ENCODE results near the gene CDC20B.
"Not testable (repeated sequence)": the region's sequence is repeated elsewhere in the genome, so short reads cannot be mapped to it uniquely, and the experiment has no call there.

Gene CDC20B

DNA sequence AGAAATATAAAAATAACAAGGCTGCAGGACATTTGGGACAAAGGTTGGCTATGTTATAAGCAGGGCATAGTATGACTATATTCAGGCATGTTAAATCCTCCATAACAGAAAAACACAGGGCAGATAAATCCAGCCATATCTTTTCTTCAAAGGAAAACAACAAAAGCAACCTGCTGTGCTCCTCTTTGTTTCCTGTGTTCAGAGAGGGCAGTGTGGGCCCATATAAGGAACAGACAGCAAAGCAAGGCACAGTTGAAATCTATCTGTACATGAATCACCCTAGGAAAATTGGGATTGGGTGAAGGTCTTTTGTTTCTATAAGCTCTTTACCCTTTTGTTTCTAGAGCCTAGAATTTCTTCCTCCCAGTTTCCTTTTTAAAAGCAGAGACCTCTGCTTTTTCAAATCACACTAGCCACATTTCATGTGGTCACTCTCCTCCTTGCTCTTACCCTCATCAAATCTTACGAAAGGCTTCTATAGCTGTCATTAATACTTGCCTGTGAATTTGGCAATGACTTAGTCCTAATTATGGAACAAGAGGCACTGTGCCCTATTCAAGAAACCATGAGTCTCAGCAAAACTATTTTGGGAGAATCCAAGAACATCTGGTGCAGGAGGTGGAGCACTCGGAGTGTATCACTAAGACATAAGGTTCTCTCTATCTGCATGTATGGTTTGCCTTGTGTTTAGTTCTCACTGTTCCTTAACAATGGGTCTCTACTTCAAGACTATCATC lies 68.8 kb downstream of the CDC20B start:
- DNase-seq: no peak

DNA sequence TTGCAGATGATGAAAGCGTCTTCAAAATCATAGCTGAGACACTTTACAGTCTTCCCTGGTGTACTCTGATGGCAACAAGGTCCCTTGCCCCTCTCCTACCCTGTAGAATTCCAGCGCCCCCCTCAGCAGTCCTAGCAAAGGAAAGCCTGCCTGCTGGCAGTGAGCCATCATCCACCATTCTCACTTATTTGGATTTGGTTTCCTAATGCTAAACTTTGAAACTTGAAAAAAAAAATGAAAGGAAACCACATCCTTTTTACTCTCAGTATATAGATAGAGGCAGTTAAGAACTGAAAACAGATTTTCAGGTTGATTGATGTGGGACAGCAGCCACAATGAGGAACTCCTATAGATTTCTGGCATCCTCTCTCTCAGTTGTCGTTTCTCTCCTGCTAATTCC lies 70.6 kb downstream of the CDC20B start, which contains the start of gene GZMA:
Gene GZMA, plus strand, starts transcription at position 299 of the 400 bp plus-strand sequence. Its CDS starts 37 bp downstream, at position 336.
- DNase-seq: no peak

DNA sequence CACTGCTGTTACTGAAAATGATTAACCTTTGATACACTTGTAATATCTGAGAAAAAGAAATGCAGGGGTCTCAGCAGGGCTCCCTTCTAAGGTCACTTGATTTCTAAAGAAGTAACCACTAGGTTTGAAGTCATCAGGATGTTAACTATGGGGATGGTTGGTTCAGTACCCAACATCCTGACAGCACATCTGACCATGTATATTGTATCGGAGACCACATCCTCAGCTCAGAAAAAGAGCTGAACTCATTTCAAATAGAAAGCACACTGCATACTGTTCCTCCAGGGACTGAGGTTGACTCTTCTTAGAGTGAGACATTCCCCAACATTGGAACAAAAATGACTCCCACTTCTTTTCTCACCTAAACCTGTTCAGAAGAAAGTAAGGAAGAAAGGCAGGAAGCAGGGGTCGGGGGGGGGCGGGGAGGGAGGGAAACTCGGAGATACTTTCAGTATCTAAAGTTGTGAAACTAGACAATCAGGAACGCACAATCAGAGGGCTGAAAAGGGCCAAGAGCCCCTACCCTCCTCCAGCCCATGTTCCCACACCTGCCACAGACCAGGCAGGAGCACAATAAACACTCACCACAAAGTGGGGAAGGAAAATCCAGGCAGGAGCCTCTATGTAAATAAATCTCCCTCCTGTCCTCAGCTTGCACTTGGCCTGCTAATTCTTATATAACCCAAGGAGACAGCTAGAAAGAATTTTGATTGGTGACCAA lies 71.3 kb downstream of the CDC20B start:
- no peak for DNase-seq

DNA sequence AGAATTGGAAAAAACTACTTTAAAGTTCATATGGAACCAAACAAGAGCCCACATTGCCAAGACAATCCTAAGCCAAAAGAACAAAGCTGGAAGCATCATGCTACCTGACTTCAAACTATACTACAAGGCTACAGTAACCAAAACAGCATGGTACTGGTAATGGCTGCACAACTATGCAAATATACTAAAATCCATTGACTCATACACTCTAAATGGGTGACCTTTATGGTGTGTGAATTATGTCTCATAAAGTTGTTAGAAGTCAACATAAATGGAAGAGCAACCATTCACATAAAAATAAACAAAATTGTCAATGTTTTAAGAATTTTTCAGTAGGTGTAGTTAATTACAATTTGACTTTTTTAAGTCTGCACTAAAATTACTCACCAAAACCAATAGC lies 71.8 kb downstream of the CDC20B start:
- DNase-seq: not testable (repeated sequence)

DNA sequence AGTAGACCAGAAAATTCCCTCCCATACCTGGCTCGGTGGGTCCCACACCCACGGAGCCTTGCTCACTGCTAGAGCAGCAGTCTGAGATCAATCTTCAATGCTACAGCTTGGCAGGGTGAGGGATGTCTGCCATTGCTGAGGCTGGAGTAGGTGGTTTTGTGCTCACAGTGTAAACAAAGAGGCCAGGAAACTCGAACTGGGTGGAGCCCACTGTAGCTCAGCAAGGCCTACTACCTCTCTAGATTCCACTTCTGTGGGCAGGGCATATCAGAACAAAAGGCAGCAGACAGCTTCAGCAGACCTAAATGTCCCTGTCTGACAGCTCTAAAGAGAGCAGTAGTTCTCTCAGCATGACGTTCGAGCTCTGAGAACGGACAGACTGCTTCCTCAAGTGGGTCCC lies 76.1 kb downstream of the CDC20B start:
- DNase-seq: no peak

DNA sequence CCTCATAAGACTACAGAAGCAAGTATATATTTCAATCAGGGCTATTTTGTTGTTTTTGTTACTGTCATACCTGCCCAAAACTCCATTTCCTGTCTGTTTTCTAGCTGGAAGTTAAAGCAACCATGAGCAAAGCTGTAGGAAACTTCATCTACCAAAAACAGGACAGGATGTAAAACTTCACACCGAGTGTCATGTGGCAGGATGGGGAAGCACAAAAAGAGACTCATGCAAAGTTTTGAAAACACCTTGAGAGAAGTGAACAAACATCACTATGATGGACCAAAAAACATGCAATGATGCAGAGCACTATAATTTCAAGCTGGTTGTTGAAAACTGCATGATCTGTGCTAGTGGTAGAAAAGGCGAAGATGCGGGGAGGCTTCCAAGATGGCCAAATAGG lies 76.8 kb downstream of the CDC20B start:
- no peak for DNase-seq

DNA sequence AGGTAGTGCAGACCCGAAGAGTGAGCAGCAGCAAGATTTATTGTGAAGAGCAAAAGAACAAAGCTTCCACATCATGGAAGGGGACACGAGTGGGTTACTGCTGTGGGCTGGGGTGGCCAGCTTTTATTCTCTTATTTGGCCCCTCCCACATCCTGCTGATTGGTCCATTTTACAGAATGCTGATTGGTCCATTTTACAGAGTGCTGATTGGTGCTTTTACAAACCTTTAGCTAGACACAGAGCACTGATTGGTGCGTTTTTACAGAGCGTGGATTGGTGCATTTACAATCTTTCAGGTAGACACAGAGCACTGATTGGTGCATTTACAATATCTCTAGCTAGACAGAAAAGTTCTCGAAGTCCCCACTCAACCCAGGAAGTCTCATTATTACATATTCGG lies 82.0 kb downstream of the CDC20B start:
- DNase-seq: not testable (repeated sequence)

DNA sequence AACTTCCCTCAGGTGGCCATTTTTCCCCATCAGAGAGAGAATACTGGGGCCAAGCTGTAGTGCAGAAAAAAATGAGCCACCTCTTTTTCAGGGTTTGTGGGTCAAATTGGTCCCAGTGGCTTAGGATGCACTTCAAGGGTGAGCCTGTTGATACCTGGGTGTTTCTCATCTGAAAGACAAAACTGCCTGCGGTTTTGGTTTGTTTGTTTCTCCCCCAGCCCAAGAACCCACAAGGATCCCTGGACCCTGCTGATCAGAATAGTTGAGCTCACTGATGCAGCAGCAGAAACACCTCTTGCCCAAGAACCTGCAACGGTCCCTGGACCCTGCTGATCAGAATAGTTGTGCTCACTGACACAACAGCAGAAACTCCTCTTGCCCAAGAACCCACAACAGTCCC lies 83.7 kb downstream of the CDC20B start:
- DNase-seq: not testable (repeated sequence)

DNA sequence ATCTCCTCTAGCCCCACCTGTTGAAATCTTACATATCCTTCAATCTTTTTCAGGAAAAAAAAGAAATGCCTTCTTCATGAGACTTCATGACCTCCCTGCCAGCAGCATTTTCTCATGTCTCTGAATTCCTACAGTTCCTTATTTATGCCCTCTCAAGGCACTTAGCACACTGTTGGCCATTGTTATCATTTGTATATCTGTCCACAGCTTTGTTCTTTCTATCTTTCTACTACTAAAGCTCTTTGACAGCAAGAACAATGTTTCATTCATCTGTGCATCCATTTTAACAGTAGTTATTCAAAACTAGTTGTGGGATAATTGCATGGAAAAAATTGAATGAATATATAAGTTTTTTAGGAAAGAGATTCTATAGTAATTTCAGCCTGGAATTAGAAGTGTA lies 91.4 kb downstream of the CDC20B start:
- no peak for DNase-seq

DNA sequence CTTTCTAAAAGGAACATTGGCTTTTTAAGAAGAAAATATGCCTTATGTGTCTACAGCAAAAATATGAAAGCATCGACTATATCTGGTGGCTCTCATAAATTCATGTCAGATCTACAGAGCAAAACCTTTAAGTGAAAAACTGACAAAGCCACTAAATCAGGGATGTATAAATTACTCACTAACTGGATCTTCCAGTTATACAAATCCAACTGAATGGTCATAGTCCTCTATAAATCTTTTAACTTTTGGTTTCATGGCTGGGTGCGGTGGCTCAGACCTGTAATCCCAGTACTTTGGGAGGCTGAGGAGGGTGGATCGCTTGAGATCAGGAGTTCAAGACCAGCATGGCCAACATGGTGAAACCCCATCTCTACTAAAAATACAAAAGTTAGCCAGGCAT lies 99.8 kb downstream of the CDC20B start:
- DNase-seq: no peak

DNA sequence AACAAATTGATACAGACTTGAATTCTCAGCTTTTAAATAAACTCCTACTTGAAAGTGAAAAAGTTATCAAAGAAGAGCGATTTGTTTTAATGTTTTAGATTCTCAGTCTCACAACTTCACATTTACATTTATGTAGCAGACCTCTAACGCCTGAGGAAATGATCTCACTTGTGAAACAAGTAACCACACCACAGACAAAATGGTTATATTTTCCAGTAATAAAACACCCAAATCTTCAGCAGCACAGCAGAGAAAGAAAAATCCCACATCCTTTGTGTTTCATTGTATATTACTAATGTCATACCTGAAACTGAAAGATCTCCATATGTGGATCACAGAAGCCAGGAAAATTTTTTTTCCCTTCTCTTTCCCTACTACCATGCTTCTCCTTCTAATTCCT lies 100.3 kb downstream of the CDC20B start:
- DNase-seq: no peak

DNA sequence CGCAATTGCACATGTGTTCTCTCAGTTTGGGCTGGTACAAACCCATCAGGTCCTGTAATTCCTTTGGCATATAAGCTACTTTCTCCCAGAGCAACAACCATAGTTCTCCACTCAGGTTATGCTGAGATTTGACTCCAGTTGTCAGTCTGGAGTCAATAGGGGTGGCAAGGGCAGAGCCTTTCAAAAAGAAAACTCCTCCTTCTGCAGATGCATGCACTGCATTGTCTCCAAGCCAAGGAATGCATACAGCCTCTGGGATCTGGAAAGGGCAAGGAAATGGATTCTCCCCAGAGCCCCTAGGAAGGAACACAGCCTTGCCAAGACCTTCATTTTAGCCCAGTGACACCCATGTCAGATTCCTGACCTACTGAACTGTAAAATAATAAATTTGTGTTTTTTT lies 101.6 kb downstream of the CDC20B start:
- DNase-seq: no peak

DNA sequence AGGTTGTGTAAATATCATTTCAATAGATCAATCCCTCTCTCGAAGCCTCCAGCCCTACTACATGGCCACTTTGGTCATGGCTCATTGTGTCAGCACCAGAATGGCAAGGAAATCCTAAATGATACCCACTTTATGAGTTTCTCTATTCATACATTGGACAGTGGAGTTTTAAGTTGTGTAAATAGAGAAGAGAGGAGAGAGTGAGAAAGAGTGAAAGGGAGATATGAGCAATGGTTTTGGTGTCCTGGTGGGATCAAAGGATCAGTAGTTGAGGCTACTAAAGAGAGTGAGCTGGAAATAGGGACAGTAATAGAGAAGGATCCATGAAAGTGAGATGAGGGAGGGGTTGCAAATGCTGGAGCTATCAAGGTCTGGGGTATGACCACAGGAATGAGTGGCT lies 102.0 kb downstream of the CDC20B start:
- DNase-seq: no peak

DNA sequence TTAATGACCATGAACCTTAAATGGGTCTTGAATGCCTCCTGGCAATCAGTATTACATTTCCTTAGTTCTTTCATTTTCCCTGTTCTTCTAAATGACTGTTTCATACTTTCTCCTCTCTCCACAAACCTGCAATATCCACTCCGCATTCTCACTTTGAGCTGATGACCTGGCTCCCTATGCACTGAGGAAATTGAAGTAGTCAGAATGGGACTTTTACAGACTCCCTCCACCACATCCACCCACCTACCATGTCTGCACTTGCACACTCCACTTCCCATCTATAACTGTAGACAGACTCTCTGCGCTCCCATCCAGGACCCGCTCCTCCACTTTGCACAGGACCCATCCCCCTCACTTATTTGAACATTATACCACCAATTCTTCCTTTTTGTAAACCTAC lies 106.7 kb downstream of the CDC20B start:
- no peak for DNase-seq

DNA sequence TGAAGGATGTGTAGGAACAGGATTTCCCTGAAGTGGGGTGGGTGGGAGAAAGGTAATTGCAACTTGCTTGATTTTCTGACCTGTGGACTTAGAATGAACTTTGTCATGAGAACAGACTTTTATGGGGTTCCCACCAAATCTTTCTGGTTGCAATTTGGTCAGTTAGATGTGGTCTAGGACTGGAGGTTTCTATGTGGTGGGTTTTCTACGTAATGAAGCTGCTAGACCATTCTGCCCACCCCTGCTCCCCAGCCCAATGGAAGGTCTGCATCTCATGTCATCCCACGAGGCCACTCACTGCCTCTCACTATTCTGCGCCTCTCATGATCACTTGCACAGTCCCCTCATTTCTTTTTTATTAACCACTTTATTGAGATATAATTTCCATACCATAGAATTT lies 108.5 kb downstream of the CDC20B start:
- no peak for DNase-seq

DNA sequence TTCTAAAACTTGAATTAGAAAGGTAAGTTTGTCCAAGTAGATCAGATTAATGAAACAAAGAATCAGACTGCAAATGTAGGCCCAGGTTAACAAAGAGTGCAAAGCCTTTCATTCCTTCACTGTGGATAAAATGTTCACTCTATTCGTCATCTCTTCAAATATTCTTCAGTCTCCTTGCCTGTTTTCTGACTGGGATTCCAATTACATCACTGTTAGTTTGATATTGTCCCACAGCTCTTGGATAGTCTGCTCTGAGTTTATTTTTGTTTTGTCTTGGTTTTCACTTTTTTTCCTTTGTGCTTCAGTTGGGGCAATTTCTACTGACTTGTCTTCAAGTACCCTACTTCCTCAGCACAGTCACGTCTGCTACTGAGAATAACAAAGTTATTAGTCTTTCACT lies 109.1 kb downstream of the CDC20B start:
- DNase-seq: no peak

DNA sequence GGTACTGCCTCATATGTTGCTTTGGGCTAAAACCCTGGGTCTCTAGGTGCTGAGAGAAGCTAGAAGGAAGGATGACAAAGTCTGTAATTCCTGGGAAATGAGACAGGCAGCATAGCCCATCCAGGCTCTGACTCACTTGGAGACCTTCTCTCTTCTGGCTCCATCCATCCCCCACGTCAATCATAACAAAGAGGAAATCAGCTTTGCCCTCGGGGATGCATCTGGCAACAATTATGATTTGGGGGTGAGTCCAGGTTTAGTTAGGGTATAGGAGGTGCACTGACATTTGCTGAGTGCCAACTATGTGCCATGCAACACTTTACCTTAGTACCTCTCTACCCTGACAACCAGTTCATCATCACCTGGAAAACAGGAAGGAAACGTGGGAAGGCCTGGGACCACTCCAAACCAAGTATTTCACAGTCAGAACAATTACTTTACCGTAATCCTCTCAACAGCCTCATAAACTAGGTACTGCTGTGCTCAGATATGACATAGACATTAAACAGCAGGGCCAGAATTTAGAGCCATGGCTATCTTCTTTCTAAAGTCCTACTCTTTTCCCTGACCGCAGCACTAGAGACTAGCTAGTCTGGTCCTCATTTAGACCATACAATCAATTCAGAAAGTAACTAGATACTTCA lies 109.6 kb downstream of the CDC20B start:
- DNase-seq: no peak
